Endothelial cell of hepatic sinusoid (primary cell): ENCODE results near the gene N4BP2L1.

Source experiments
- in situ Hi-C: cut with HindIII; loops from 2 replicates; pipeline ENCODE4 v1.10.0; 2017; ENCODE audit warnings: low sequenced_read_pairs

The N4BP2L1 gene

GRCh38 chr13:32432856-32433255 lies 4.9 kb upstream of the N4BP2L1 start:
- in situ Hi-C loops = no loop called here

- in situ Hi-C loops = no loop called here
These were observed 3.4 kb upstream of the N4BP2L1 start for GRCh38 chr13:32431361-32431760.

GRCh38 chr13:32430018-32430747 lies 2.3 kb upstream of the N4BP2L1 start:
- in situ Hi-C loops = no loop called here

- in situ Hi-C loops = no loop called here
These were observed 1.5 kb upstream of the N4BP2L1 start for GRCh38 chr13:32429433-32429909.

GRCh38 chr13:32428581-32429432 lies 877 bp upstream of the N4BP2L1 start:
- in situ Hi-C loops = no loop called here

- in situ Hi-C loops = no loop called here
These were observed 709 bp downstream of the N4BP2L1 start for GRCh38 chr13:32426990-32427851.

- in situ Hi-C loops = no loop called here
These were observed 1.5 kb downstream of the N4BP2L1 start for GRCh38 chr13:32426191-32426989.

GRCh38 chr13:32425158-32425557 lies 2.8 kb downstream of the N4BP2L1 start:
- in situ Hi-C loops = no loop called here

- in situ Hi-C loops = no loop called here
These were observed 4.3 kb downstream of the N4BP2L1 start for GRCh38 chr13:32423592-32423991.

GRCh38 chr13:32419862-32420261 lies 8.1 kb downstream of the N4BP2L1 start:
- in situ Hi-C loops = no loop called here

GRCh38 chr13:32417995-32418394 lies 9.9 kb downstream of the N4BP2L1 start:
- in situ Hi-C loops = no loop called here

- in situ Hi-C loops = no loop called here
These were observed 12.9 kb downstream of the N4BP2L1 start for GRCh38 chr13:32415019-32415418.

GRCh38 chr13:32414580-32414979 lies 13.3 kb downstream of the N4BP2L1 start:
- in situ Hi-C loops = no loop called here

GRCh38 chr13:32413284-32413683 lies 14.6 kb downstream of the N4BP2L1 start:
- in situ Hi-C loops = no loop called here

GRCh38 chr13:32409561-32410421 lies 18.1 kb downstream of the N4BP2L1 start:
- in situ Hi-C loops = no loop called here

GRCh38 chr13:32409001-32409313 lies 19.0 kb downstream of the N4BP2L1 start:
- in situ Hi-C loops = no loop called here

- in situ Hi-C loops = no loop called here
These were observed 19.5 kb downstream of the N4BP2L1 start for GRCh38 chr13:32408296-32409000.

- in situ Hi-C loops = no loop called here
These were observed 20.1 kb downstream of the N4BP2L1 start for GRCh38 chr13:32407854-32408253.

- in situ Hi-C loops = no loop called here
These were observed 24.8 kb downstream of the N4BP2L1 start for GRCh38 chr13:32403108-32403507.
